Right ventricle myocardium inferior (tissue), 1 donor: ENCODE results near the gene EFCAB13. TPM values are rescaled to one million over a fixed set of nuclear protein-coding genes. Genes with fewer than 3 reads are reported as not detected.

Experiments used
- ATAC-seq: fragments of 200-7000 bp; cut with Tn5 transposase; one replicate; pipeline ENCODE4 v1.9.1; 2020; ENCODE audit warnings: mild to moderate bottlenecking, moderate library complexity
- DNase-seq: peaks from one replicate; pipeline ENCODE4 v3.0.0; 2021; ENCODE audit errors: missing footprints
- intact Hi-C: fragments of 100-400 bp; cut with DNase I; formaldehyde crosslinking; loops from one replicate; pipeline ENCODE4 v1.11.0; 2022
- total RNA-seq: library from RNA; stranded (reverse); fragmentation: NEBNext Ultra II Directional; extraction: Animal tissue kit (Norgen Biotek cat#: 25700); gene quantifications from one replicate; pipeline ENCODE4 v1.2.1, GENCODE V29; 2021
- donor health status: DM: no; HTN: yes; CAD: no; lungs with severe emphysema.

Gene EFCAB13
- total RNA-seq, 1 donor from 2014 or later = 2.0 TPM

DNA sequence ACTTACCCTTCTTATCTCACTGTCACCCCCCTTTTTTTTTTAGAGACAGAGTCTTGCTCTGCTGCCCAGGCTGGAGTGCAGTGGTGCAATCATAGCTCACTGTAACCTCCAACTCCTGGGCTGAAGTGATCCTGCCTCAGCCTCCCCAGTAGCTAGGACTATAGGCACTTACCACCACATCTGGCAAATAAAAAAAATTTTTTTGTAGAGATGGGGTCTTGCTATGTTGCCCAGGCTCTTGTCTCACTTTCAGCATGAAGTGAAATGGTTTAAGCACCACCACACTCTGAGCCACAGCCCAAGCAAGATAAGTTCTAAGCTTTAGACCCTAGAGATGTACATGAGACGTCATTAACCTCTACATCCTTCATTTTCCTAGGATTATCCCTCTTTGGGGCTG is 34.5 kb upstream of the EFCAB13 start:
- intact Hi-C loops = no loop called here
- DNase-seq = no peak
- no peak for ATAC-seq

DNA sequence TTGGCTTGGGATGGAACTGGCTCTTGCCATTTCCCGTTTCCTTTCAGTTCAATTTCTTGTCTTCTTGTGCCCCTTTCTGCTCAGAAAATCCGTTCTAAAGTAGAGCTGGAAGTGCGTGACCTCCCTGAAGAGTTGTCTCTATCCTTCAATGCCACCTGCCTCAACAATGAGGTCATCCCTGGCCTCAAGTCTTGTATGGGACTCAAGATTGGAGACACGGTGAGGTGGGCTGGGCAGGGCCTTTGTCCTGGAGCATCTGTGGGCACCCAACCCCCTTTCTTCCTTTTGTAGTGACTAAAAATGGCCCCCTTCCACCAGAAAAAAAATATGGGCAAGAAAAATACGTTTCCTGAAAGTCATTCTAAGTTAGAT is 32.9 kb upstream of the EFCAB13 start:
- no peak for ATAC-seq
- intact Hi-C loops = no loop called here
- DNase-seq = no peak

DNA sequence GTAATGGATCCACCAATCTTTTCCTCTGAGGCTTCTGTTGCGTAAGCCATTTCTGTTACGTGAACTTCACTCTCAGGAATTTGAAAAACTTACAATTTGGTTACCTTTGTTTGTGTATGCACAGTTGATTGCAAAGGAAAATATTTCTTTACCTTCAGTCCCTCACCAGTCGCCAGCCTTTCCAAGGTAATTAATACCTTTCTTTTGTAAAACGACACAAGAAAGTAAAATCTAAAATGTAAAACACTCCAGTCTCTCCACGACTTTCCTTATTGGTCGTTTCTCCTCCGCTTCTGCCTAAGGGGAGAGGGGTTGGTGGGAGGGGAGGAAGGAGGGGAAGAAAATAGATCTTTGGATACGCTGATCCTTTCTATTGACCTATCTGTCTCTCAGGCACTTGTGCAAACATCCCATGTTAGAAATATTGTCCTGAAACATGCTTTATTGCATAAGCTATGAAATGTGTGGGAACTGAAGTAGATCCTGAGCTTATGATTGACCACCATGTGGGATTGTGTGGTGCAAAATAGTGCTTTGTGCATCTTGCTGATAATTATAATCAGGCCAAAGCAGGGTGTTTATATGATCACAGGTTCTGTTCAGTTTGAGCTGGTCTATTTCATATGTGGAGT is 32.4 kb upstream of the EFCAB13 start:
- DNase-seq (no peak), ATAC-seq (no peak)
- intact Hi-C loops = no loop called here

DNA sequence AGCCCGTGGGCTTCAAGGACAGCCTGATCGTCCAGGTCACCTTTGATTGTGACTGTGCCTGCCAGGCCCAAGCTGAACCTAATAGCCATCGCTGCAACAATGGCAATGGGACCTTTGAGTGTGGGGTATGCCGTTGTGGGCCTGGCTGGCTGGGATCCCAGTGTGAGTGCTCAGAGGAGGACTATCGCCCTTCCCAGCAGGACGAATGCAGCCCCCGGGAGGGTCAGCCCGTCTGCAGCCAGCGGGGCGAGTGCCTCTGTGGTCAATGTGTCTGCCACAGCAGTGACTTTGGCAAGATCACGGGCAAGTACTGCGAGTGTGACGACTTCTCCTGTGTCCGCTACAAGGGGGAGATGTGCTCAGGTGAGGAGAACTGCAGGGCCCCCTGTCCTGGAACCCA is 31.5 kb upstream of the EFCAB13 start:
- intact Hi-C loops = no loop called here
- DNase-seq (no peak), ATAC-seq (no peak)

DNA sequence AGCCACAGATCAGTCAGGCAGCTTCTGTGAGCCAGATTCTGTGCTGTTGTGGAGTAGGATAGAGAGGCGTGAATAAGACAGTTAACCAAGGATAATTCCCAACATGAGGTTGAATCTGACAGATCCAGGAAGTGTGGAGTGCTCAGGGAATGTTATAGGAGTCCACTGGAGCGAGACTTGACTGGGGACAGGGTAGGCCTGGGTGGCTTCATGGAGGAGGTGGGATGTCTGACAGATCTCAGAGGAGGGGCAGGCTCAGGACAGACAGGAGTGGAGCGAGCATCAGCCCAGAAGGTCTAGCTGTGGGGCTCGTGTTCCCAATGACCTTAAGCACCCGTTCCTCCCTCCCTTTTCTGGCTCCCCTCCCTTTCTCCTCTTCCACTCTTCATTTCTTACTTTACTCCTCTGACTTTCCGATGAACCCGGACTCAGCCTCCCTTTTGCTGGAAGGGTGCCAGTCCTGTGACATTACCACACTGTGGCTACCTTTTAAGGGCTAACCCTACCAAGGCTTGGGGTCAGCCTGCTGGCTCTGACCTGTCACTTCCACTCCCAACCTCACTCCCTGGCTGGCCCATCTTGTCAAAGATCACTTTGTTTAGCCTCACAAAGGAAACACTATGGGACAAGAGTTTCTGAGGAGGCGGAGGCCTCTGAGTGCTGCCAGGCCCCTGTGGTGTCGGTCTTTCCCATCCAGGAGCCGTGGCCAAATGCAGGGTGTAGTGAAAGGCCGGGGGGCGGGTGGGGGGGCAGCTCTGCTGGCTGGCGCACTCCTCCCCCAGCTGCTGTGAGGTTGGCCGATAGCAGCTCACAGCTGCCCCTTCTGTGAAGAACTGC is 28.5 kb upstream of the EFCAB13 start:
- ATAC-seq = peak; percentile 15
- no peak for DNase-seq
- intact Hi-C loops = no loop called here

DNA sequence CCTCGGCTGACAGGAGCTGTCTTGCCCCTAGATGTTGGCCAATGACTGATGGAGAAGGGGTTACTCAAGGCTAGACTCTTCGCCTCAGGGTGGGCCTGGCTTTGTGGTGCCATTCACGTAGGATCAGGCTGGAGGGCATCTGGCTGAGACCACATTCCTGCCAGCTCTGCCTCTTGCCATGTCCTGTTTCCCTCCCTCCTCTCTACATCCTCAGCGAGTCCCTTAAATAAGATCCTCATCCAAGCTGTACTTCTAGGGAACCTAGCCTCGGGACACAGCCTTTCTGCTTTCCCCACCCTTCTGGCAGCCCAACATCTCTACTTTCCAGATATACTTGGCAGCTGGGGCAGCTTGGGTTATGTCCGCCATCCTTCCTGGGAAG is 27.9 kb upstream of the EFCAB13 start:
- DNase-seq (no peak), ATAC-seq (no peak)
- intact Hi-C loops = no loop called here

DNA sequence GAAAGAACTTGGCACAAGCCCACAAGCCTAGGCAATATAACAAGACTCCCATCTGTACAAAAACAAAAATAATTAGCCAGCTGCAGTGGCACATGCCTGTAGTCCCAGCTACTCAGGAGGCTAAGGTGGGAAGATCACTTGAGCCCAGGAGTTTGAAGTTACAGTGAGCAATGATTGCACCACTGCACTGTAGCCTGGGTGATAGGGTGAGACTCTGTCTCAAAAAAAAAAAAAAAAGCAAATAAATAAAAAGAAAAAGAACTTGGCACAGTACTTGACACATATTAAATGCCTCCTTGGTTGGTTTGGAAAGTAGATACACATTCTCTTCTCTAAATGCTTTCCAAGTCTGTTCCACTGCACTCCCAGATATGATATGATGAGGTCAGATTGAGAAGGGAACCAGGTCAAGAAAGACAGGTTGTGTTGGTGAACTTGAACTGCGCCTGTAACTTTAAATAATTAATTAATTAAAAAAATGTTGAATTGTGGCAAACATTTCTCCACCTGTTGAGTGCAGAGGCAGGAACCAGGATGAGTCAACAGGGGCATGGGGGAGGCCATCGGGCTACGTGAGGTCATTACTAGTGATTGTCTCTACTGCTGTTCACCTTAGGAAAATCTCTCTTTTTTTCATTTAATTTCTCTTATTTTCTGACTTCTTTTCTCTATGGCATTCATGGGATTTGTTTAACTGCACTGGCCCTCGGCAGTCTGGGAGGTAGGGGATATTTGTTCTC is 25.9 kb upstream of the EFCAB13 start:
- DNase-seq (no peak), ATAC-seq (no peak)
- intact Hi-C loops = no loop called here

DNA sequence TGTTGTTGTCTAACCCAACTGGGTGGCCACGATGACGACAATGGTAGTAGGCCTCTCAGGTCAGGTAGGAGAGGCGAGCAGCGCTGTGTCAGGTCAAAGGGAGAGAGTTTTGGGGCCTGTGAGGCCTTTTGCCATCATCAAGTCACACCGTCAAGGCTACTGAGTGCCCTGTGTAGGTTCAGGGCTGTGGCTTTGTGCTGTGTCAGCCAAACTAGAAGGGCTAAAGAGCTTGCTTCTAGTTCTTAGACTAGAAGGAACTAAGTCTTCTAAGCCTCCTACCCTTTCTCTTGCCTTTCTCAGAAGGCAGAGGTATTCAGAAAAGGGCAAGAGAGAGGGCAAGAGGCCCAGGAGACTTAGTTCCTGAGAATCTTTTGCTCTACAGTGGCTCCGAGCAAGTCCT is 25.0 kb upstream of the EFCAB13 start:
- DNase-seq (no peak), ATAC-seq (no peak)
- intact Hi-C loops = no loop called here

DNA sequence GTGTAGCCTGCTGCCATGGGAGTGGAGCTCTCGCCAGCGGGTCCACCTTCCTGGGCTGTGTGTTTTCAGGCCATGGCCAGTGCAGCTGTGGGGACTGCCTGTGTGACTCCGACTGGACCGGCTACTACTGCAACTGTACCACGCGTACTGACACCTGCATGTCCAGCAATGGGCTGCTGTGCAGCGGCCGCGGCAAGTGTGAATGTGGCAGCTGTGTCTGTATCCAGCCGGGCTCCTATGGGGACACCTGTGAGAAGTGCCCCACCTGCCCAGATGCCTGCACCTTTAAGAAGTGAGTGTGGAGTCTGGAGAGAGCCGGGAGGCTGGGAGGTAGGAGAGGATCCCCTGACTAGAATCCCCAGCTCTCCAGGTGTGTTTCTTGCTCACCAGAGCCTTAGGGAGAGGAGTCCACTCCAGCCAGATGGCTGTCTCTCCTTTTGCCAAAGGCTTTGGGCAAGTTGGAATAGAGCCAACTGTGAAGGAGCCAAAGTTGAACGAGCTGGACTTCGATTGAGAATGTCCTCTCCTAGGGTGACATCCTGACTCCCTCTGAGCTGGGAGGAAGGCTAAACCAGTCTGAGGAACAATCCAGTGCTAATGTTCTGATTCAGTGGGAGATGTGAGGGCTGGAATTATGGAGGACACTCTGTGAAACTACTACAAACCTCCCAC is 24.4 kb upstream of the EFCAB13 start:
- intact Hi-C loops = no loop called here
- ATAC-seq (no peak), DNase-seq (no peak)

DNA sequence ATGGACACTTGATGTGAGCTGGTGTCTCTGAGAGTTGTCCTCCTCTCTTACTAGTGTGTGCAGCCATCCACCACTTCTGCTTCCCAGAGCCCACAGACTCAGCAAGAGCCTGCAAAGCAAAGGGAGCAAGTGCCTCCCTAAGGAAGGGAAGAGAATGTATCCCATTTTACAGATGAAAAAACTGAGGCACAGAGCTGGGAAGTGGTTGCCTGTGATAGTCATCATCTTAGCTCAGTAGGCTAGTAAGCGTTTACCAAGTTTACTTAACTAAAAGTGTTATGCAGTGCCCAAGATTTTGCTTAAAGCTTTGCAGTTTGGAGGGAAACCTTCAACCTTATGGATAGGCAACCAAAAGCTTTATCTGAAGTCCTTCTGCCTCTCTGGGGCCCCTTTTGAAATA is 23.0 kb upstream of the EFCAB13 start:
- DNase-seq (no peak), ATAC-seq (no peak)
- intact Hi-C loops = no loop called here

DNA sequence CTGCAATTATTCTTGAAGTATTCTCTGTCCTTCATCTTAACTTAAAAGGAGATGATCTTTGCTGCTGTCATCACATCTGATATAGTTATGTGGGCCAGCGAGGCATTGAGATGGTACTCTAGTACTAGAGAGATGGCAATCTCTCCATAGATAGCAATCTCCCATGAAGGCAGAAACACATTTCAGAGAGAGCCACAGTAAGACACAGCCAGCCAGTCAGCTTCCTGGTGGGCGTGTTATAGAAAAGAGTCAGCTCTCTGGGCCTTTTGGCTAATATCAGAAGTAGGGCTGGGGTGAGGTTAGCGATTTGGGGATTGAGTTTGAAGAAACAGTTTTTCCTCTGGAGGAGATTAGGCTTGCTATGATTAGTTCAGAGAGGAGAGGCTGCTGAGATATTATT is 22.6 kb upstream of the EFCAB13 start:
- intact Hi-C loops = no loop called here
- DNase-seq = no peak
- ATAC-seq = no peak

DNA sequence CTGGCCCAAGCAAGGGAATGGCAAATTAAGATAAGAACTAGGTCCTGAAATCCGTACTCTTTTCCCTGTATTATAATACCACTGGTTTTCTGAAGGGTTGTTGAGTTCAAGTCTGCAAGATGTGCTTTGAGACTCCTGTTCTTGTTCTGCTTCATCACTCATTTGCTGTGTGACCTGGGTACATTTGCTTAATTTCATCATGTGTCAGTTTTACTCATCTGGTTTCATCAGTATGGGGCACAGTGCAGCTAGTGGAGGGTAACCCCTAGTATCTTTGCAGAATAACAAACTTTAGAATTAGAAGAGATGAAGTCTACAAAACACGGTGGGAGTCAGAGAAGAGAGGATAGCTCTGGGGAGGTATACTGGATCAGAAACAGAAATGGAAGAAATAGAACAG is 21.9 kb upstream of the EFCAB13 start:
- intact Hi-C loops = no loop called here
- DNase-seq (no peak), ATAC-seq (no peak)

DNA sequence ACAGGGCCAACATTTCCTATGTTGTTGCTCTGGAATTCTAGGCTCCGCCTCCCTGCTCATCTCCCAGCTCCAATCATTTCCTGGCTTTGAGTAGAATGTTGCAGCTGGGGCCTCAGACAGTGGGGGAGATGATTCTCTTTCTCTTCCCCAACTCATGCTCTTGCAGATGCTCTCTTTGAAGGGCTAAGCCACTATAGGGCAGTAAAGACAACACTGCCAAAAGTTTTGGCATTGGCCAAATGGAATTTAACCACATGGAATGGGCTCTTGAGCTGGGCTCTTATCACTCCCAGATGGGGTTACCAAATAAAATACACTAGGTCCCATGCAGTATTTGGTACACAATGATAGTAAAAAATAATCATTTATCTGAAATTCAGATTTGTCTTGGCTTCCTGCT is 19.6 kb upstream of the EFCAB13 start:
- ATAC-seq = no peak
- intact Hi-C loops = no loop called here
- no peak for DNase-seq

DNA sequence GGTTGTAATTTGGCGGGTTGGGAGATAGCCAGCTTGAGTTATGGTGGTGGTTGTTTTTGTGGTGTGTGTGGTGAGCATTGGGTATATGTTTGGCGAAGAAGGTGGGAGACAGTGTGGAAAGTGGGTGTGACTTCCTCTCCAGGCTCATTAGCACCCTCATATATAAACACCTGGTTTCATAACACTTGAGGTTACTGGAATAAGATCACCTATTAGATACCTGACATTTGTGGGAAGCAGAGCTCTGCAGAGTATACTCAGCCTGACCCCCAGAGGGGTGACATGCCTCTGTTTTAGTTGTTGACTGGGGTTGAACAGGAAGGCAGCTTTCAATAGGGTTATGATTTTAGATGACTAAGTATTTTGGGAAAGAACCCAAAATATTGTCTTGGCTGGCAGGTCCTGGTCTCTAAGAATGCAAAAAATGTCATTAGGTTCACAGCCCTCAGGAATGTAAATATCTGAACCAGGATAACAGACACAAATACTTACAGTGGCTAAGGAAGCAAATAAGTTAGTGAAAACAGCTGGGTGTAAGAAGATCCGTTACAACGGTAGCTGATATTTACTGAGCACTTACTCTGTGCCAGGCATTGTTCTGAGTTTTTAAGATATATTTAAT is 18.3 kb upstream of the EFCAB13 start:
- ATAC-seq (peak; percentile 28), DNase-seq (no peak)
- intact Hi-C loops = no loop called here

DNA sequence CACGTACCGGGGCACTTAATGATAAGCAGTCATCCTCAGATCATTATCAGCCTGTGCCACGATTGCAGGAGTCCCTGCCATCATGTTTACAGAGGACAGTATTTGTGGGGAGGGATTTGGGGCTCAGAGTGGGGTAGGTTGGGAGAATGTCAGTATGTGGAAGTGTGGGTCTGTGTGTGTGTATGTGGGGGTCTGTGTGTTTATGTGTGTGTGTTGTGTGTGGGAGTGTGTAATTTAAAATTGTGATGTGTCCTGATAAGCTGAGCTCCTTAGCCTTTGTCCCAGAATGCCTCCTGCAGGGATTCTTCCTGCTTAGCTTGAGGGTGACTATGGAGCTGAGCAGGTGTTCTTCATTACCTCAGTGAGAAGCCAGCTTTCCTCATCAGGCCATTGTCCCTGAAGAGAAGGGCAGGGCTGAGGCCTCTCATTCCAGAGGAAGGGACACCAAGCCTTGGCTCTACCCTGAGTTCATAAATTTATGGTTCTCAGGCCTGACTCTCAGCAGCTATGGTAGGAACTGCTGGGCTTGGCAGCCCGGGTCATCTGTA is 13.5 kb upstream of the EFCAB13 start:
- ATAC-seq = no peak
- intact Hi-C loops = no loop called here
- no peak for DNase-seq

DNA sequence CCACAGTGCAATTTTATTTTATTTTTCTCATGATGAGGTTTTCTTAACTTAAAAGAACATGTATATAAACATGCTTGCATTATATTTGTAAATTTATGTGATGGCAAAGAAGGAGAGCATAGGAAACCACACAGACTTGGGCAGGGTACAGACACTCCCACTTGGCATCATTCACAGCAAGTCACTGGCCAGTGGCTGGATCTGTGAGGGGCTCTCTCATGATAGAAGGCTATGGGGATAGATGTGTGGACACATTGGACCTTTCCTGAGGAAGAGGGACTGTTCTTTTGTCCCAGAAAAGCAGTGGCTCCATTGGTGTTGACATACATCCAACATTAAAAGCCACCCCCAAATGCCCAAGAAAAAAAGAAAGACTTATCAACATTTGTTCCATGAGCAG is 12.3 kb upstream of the EFCAB13 start:
- no peak for ATAC-seq
- DNase-seq = no peak
- intact Hi-C loops = no loop called here

DNA sequence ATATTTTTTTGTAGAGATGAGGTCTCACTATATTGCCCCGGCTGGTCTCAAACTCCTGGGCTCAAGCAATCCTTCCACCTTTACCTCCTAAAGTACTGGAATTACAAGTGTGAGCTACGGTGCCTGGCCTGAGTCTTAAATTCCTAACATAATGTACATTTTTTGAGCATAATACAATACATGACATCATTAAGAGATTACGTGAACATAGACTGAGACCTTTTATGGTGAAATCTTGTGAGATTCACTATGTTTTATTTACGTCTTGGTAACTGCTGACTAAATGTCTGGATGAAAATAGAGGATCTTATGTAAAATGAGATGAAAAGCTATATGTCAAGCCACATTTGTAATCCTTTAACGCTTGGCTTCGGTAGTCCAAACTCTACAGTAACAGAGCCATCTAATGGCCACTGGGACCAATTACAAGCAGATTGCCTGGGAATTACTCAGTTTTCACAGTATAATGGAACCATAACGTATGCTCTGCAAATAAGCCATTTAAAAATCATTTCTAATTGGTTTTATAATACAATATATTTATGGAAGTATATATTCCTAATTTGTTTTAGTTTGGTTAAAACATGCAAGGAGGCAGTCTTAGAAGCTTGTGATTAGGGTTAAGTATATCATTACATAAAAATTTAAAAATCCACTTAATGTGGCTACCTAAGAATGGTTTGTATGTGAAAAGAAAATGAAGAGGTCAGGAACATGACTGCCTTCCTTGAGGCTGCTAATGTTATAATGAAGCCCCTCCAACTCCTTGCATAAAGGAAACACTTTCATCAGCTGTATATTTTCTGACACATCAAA is 8.1 kb upstream of the EFCAB13 start:
- DNase-seq (no peak), ATAC-seq (peak; percentile 76)
- intact Hi-C loops = loop anchor here (1.0 kb wide), 1 partner anchor 86 kb away; no protein-coding TSS in a partner anchor

DNA sequence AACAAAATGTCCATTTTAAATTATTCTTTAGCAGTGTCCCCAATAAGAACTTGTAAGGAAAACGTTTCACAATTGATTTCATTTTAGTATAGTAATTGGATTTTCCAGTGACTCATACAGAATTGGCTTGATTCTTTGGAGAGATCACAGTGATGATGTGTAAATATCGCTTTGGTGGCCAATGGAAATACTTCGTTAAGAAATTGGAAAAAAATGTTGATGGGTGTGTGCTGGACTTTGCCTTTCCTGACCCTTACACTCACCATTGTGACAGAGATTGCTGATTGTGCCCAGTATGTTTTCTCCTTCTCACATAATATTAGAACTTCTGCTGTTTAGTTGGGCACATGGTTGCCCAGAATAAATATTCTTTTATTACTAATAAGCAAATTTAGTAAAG is 7.4 kb upstream of the EFCAB13 start:
- intact Hi-C loops = no loop called here
- ATAC-seq (no peak), DNase-seq (no peak)
